MM.1S (cell line): ENCODE data around the gene CD28.
A peak's percentile ranks its signal among the peaks of the same experiment; 100 is the strongest.

Source experiments
- DNase-seq: peaks from one replicate; pipeline ENCODE4 v3.0.0-alpha.2; 2015
- H2AFZ ChIP-seq: fragments of 300-600 bp; sonication (generic); 2 replicates; pipeline ENCODE4 v1.6.0; 2016; ENCODE audit warnings: antibody characterized with exemption, low read length
- H3F3A ChIP-seq: fragments of 300-600 bp; sonication (generic); 2 replicates; pipeline ENCODE4 v1.6.1; 2016; ENCODE audit warnings: mild to moderate bottlenecking, antibody characterized with exemption, low read length, moderate library complexity, mixed read lengths; ENCODE audit not compliant: insufficient read depth
- H3K27ac ChIP-seq: fragments of 300-600 bp; sonication (generic); 2 replicates; pipeline ENCODE4 v1.5.1; 2016; ENCODE audit warnings: mild to moderate bottlenecking, low read length
- H3K27me3 ChIP-seq: fragments of 300-600 bp; sonication (generic); replicated peaks from 2 replicates; pipeline ENCODE4 v1.6.0; 2016; ENCODE audit warnings: low read length; ENCODE audit not compliant: insufficient read depth
- H3K36me3 ChIP-seq: fragments of 300-600 bp; sonication (generic); replicated peaks from 2 replicates; pipeline ENCODE4 v1.6.1; 2016; ENCODE audit warnings: mild to moderate bottlenecking, low read length, mixed read lengths; ENCODE audit not compliant: insufficient read depth
- H3K4me1 ChIP-seq: fragments of 300-600 bp; sonication (generic); 2 replicates; pipeline ENCODE4 v1.6.1; 2016; ENCODE audit warnings: low read length, mixed read lengths
- H3K4me2 ChIP-seq: fragments of 300-600 bp; sonication (generic); 2 replicates; pipeline ENCODE4 v1.6.0; 2016; ENCODE audit warnings: low read depth, low read length
- H3K4me3 ChIP-seq: fragments of 300-600 bp; sonication (generic); 2 replicates; pipeline ENCODE4 v1.5.1; 2016; ENCODE audit warnings: low read length, mixed read lengths
- H3K79me2 ChIP-seq: fragments of 300-600 bp; sonication (generic); 2 replicates; pipeline ENCODE4 v1.6.1; 2016; ENCODE audit warnings: mixed run types, low read length, mixed read lengths
- H3K9ac ChIP-seq: fragments of 300-600 bp; sonication (generic); 2 replicates; pipeline ENCODE4 v1.6.1; 2016; ENCODE audit warnings: low read length, mixed read lengths
- H3K9me2 ChIP-seq: fragments of 300-600 bp; sonication (generic); replicated peaks from 2 replicates; pipeline ENCODE4 v1.6.1; 2016; ENCODE audit warnings: mild to moderate bottlenecking, low read length, mixed read lengths; ENCODE audit not compliant: insufficient read depth
- H3K9me3 ChIP-seq: fragments of 300-600 bp; sonication (generic); replicated peaks from 2 replicates; pipeline ENCODE4 v1.6.1; 2016; ENCODE audit warnings: mild to moderate bottlenecking, low read length, mixed read lengths; ENCODE audit not compliant: insufficient read depth
- H4K20me1 ChIP-seq: fragments of 300-600 bp; sonication (generic); 2 replicates; pipeline ENCODE4 v1.6.1; 2016; ENCODE audit warnings: mild to moderate bottlenecking, low read length, moderate library complexity, mixed read lengths; ENCODE audit not compliant: insufficient read depth
- EZH2 ChIP-seq: fragments of 300-600 bp; sonication (generic); optimal IDR thresholded peaks from 2 replicates; pipeline ENCODE3; 2017; ENCODE audit warnings: low read depth, mild to moderate bottlenecking, antibody characterized with exemption, low read length, mixed read lengths
- EZH2phosphoT487 ChIP-seq: fragments of 300-600 bp; sonication (generic); IDR thresholded peaks from 2 replicates; pipeline ENCODE4 v1.6.1; 2018; ENCODE audit warnings: antibody characterized with exemption, low read length
- TF ChIP-seq, protein P1 (sequence below): fragments of 300-600 bp; sonication (generic); IDR thresholded peaks from 2 replicates; pipeline ENCODE4 v1.5.1; 2016; ENCODE audit warnings: antibody characterized with exemption, low read length, mixed read lengths

CD28 gene

GRCh38 chr2:203689426-203690116 is 16.9 kb upstream of the CD28 start:
- Histone ChIP-seq H3K4me2 (peak overlapping the region; percentile 80), H3K79me2 (no peaks in the 10 kb centered on the region), H3K27me3 (no peaks in the 10 kb centered on the region), H3K9me3 (no peaks in the 10 kb centered on the region), H3K9ac (peak overlapping the region; percentile 59), H3K9me2 (no peaks in the 10 kb centered on the region; the same call in 1 of the 2 replicates), H3K4me3 (peak overlapping the region; percentile 34; the same call in 1 of the 2 replicates), H3K4me1 (peaks cover 73% of the 10 kb centered on the region), H3F3A (peaks cover 37% of the 10 kb centered on the region), H2AFZ (no peak overlapping the region), H3K27ac (peak overlapping the region; percentile 88), H3K36me3 (no peaks in the 10 kb centered on the region), H4K20me1 (no peaks in the 10 kb centered on the region)
- peak; percentile 51 for DNase-seq
- TF ChIP-seq, protein P1, sequence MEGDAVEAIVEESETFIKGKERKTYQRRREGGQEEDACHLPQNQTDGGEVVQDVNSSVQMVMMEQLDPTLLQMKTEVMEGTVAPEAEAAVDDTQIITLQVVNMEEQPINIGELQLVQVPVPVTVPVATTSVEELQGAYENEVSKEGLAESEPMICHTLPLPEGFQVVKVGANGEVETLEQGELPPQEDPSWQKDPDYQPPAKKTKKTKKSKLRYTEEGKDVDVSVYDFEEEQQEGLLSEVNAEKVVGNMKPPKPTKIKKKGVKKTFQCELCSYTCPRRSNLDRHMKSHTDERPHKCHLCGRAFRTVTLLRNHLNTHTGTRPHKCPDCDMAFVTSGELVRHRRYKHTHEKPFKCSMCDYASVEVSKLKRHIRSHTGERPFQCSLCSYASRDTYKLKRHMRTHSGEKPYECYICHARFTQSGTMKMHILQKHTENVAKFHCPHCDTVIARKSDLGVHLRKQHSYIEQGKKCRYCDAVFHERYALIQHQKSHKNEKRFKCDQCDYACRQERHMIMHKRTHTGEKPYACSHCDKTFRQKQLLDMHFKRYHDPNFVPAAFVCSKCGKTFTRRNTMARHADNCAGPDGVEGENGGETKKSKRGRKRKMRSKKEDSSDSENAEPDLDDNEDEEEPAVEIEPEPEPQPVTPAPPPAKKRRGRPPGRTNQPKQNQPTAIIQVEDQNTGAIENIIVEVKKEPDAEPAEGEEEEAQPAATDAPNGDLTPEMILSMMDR = no peak
- no peak for TF ChIP-seq EZH2phosphoT487
- no peak for TF ChIP-seq EZH2

DNA sequence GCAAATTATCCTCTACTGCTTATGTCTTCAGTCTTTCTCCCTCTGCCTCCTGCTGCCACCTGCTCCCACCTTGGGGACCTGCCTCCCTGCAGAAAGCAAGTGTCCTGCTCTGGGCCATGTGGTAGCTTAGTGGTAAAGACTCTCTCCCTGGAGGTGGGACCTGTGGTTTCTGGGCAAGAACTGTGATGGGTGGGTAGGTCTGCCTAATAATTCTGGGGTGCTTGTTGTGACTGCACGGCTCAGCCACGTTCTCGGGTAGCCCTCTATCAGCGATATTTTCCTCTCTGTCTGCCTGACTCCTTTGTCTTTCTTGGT is 16.4 kb upstream of the CD28 start:
- peaks cover 73% of the 10 kb centered on the region for H3K4me1 ChIP-seq
- no peaks in the 10 kb centered on the region for H3K27me3 ChIP-seq
- H3K9me2 ChIP-seq = no peaks in the 10 kb centered on the region; the same call in 1 of the 2 replicates
- H3K79me2 ChIP-seq = no peaks in the 10 kb centered on the region
- H4K20me1 ChIP-seq = no peaks in the 10 kb centered on the region
- H3K36me3 ChIP-seq = no peaks in the 10 kb centered on the region
- TF ChIP-seq EZH2phosphoT487 = no peak
- TF ChIP-seq EZH2 = no peak
- TF ChIP-seq, protein P1 = no peak
- H2AFZ ChIP-seq = no peak overlapping the region
- DNase-seq = no peak
- H3K27ac ChIP-seq = peak overlapping the region; percentile 88; the same call in 1 of the 2 replicates
- no peak overlapping the region for H3K4me3 ChIP-seq
- H3F3A ChIP-seq = peaks cover 41% of the 10 kb centered on the region
- no peaks in the 10 kb centered on the region for H3K9me3 ChIP-seq
- H3K4me2 ChIP-seq = peak overlapping the region; percentile 80
- peak overlapping the region; percentile 59; the same call in 1 of the 2 replicates for H3K9ac ChIP-seq

DNA sequence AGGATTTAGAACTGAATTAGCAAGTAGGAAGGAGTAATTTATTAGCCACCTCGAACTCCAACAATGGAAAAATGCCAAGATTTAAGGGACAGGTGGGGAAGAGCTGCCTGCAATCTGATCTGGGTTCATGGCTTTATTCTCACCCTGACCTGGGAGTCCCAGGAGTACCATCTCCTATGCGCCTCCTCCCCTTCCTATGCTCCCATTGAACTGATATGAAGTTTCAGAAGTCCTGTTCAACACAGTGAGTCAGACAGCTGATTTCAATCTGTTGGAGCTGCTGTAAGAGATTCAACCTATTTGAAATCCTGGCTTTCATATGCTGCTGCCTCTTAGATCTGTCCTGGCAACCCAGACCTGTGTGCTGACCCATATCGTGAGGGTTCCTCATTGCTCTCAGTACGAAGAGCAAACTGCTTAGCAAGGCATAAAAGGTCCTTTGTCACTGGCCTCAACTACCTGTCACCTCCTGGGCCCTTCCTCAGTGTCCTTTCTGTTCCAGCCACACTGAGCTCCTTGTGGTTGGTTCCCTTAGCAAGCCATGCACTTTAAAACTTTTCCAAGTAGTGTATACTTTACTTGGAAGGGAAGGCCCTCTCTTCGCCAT is 15.9 kb upstream of the CD28 start:
- peak overlapping the region; percentile 80; the same call in 1 of the 2 replicates for H3K4me2 ChIP-seq

More for the DNA sequence above, 15.9 kb upstream of the CD28 start:
- Histone ChIP-seq H3F3A (peaks cover 41% of the 10 kb centered on the region), H3K36me3 (no peaks in the 10 kb centered on the region), H3K27ac (peak overlapping the region; percentile 88; the same call in 1 of the 2 replicates), H2AFZ (0 out of 2 replicates have a peak overlapping the region, but pooled peaks have one; percentile 5), H3K27me3 (no peaks in the 10 kb centered on the region), H3K4me3 (no peak overlapping the region), H4K20me1 (no peaks in the 10 kb centered on the region), H3K9me3 (no peaks in the 10 kb centered on the region), H3K9ac (no peak overlapping the region; the same call in 1 of the 2 replicates), H3K4me1 (peaks cover 73% of the 10 kb centered on the region), H3K79me2 (no peaks in the 10 kb centered on the region), H3K9me2 (no peaks in the 10 kb centered on the region; the same call in 1 of the 2 replicates)
- no peak for TF ChIP-seq EZH2phosphoT487
- no peak for TF ChIP-seq EZH2
- TF ChIP-seq, protein P1 = no peak
- DNase-seq = no peak
